ENCODE data around the gene IDI2. TPM values are rescaled to one million over a fixed set of nuclear protein-coding genes. Genes with fewer than 3 reads are reported as not detected.
A peak's percentile ranks its signal among the peaks of the same experiment; 100 is the strongest.
"Not testable (repeated sequence)": the region's sequence is repeated elsewhere in the genome, so short reads cannot be mapped to it uniquely, and the experiment has no call there.

The IDI2 gene
- total and polyA plus RNA-seq, 4 donors: 0.05 to 0.18 (median 0.08) TPM; not detected in 1

GRCh38 chr10:1043532-1043995 lies 17.9 kb upstream of the IDI2 start:
- H3K4me3 ChIP-seq: no peak overlapping the region
- DNase-seq (peak in 1 of 3 donors; percentile 5), ATAC-seq (ENCODE audit: insufficient read depth, low FRiP score) (peak; percentile 39)
- no peak for TF ChIP-seq CTCF (IDR thresholded peaks at IDR 0.05; ENCODE audit: control extremely low read depth, extremely low read depth)
- WGBS, 2 donors: 19 to 45% methylated on average over 12 of the region's 12 CpGs
- peaks cover 6 to 20% (median 10%) of the 10 kb centered on the region in 4 donors for H3K36me3 ChIP-seq (ENCODE audit: control insufficient read depth in 4 of 4, insufficient read depth in 4 of 4, low read length in 4 of 4)
- no peak overlapping the region for H3K9ac ChIP-seq (ENCODE audit: insufficient read depth in 1 of 2, low read length in 2 of 2)
- H3K27me3 ChIP-seq (ENCODE audit: control insufficient read depth in 3 of 3, insufficient read depth in 3 of 3, low read length in 2 of 3): no peaks in the 10 kb centered on the region
- H3K9me3 ChIP-seq (ENCODE audit: control insufficient read depth in 4 of 4, insufficient read depth in 3 of 4, low read length in 3 of 4): peaks cover 0 to 2% (median 0%) of the 10 kb centered on the region in 4 donors
- peaks cover 0 to 13% (median 9%) of the 10 kb centered on the region in 5 donors for H3K4me1 ChIP-seq (ENCODE audit: control insufficient read depth in 5 of 5, insufficient read depth in 5 of 5, low read length in 5 of 5)
- peak overlapping the region; percentile 27 to 78 for H3K27ac ChIP-seq (ENCODE audit: low read depth in 1 of 2, low read length in 1 of 2)

GRCh38 chr10:1041514-1041913 lies 15.9 kb upstream of the IDI2 start:
- H3K4me1 ChIP-seq (ENCODE audit: control insufficient read depth in 5 of 5, insufficient read depth in 5 of 5, low read length in 5 of 5): peaks cover 0 to 10% (median 4%) of the 10 kb centered on the region in 5 donors
- no peaks in the 10 kb centered on the region for H3K9me3 ChIP-seq (ENCODE audit: control insufficient read depth in 4 of 4, insufficient read depth in 3 of 4, low read length in 3 of 4)
- H3K27ac ChIP-seq (ENCODE audit: low read depth in 1 of 2, low read length in 1 of 2): no peak overlapping the region
- no peak for DNase-seq
- H3K9ac ChIP-seq (ENCODE audit: insufficient read depth in 1 of 2, low read length in 2 of 2): no peak overlapping the region
- no peak for ATAC-seq (ENCODE audit: insufficient read depth, low FRiP score)
- no peak for TF ChIP-seq CTCF (IDR thresholded peaks at IDR 0.05; ENCODE audit: control extremely low read depth, extremely low read depth)
- WGBS, 2 donors: 93 to 94% methylated on average over 9 of the region's 9 CpGs
- H3K36me3 ChIP-seq (ENCODE audit: control insufficient read depth in 4 of 4, insufficient read depth in 4 of 4, low read length in 4 of 4): peaks cover 6 to 20% (median 15%) of the 10 kb centered on the region in 4 donors
- no peak overlapping the region for H3K4me3 ChIP-seq
- H3K27me3 ChIP-seq (ENCODE audit: control insufficient read depth in 3 of 3, insufficient read depth in 3 of 3, low read length in 2 of 3): no peaks in the 10 kb centered on the region

GRCh38 chr10:1040133-1040532 lies 14.5 kb upstream of the IDI2 start:
- no peaks in the 10 kb centered on the region for H3K27me3 ChIP-seq (ENCODE audit: control insufficient read depth in 3 of 3, insufficient read depth in 3 of 3, low read length in 2 of 3)
- ATAC-seq (ENCODE audit: insufficient read depth, low FRiP score) (no peak), DNase-seq (no peak)
- H3K4me3 ChIP-seq: no peak overlapping the region
- H3K9me3 ChIP-seq (ENCODE audit: control insufficient read depth in 4 of 4, insufficient read depth in 3 of 4, low read length in 3 of 4): no peaks in the 10 kb centered on the region
- no peak overlapping the region for H3K27ac ChIP-seq (ENCODE audit: low read depth in 1 of 2, low read length in 1 of 2)
- peaks cover 0 to 10% (median 0%) of the 10 kb centered on the region in 5 donors for H3K4me1 ChIP-seq (ENCODE audit: control insufficient read depth in 5 of 5, insufficient read depth in 5 of 5, low read length in 5 of 5)
- peaks cover 6 to 20% (median 14%) of the 10 kb centered on the region in 4 donors for H3K36me3 ChIP-seq (ENCODE audit: control insufficient read depth in 4 of 4, insufficient read depth in 4 of 4, low read length in 4 of 4)
- WGBS, 2 donors: 86 to 91% methylated on average over 3 of the region's 3 CpGs
- no peak for TF ChIP-seq CTCF (IDR thresholded peaks at IDR 0.05; ENCODE audit: control extremely low read depth, extremely low read depth)
- no peak overlapping the region for H3K9ac ChIP-seq (ENCODE audit: insufficient read depth in 1 of 2, low read length in 2 of 2)

GRCh38 chr10:1038769-1039168 lies 13.1 kb upstream of the IDI2 start:
- peaks cover 6 to 18% (median 13%) of the 10 kb centered on the region in 4 donors for H3K36me3 ChIP-seq (ENCODE audit: control insufficient read depth in 4 of 4, insufficient read depth in 4 of 4, low read length in 4 of 4)
- not testable (repeated sequence) for H3K4me1 ChIP-seq (ENCODE audit: control insufficient read depth in 5 of 5, insufficient read depth in 5 of 5, low read length in 5 of 5); ATAC-seq (ENCODE audit: insufficient read depth, low FRiP score); H3K27me3 ChIP-seq (ENCODE audit: control insufficient read depth in 3 of 3, insufficient read depth in 3 of 3, low read length in 2 of 3); H3K27ac ChIP-seq (ENCODE audit: low read depth in 1 of 2, low read length in 1 of 2); H3K4me3 ChIP-seq; H3K9me3 ChIP-seq (ENCODE audit: control insufficient read depth in 4 of 4, insufficient read depth in 3 of 4, low read length in 3 of 4); H3K9ac ChIP-seq (ENCODE audit: insufficient read depth in 1 of 2, low read length in 2 of 2); DNase-seq
- whole genome bisulfite sequencing, 2 donors: 96 to 97% methylated on average over 6 to 13 of the region's 20 CpGs

Data from lung (tissue), 12 donors.